Activated CD4-positive, alpha-beta memory T cell treated with anti-CD3 and anti-CD28 coated beads for 36 hours (primary cell): ENCODE data around the gene MPP2. TPM values are rescaled to one million over a fixed set of nuclear protein-coding genes. Genes with fewer than 3 reads are reported as not detected.
"Not testable (repeated sequence)": the region's sequence is repeated elsewhere in the genome, so short reads cannot be mapped to it uniquely, and the experiment has no call there.

Source experiments
- CTCF ChIA-PET: fragments of 350-600 bp; sonication (Branson Sonifier 250); formaldehyde crosslinking; loops from one replicate; lab custom pipeline; 2021; ENCODE audit warnings: antibody characterized with exemption, inconsistent platforms; lab: Charles Lee
- POLR2A ChIA-PET: fragments of 350-600 bp; sonication (Branson Sonifier 250); formaldehyde crosslinking; loops from one replicate; lab custom pipeline; 2021; ENCODE audit warnings: antibody characterized with exemption; lab: Charles Lee
- DNase-seq: peaks from one replicate; pipeline ENCODE4 v3.0.0-alpha.2; 2020
- H3K27ac Mint-ChIP-seq: one replicate; pipeline ENCODE4 v1.8.0; 2021; ENCODE audit warnings: mixed read lengths
- H3K27me3 Mint-ChIP-seq: one replicate; pipeline ENCODE4 v1.8.0; 2021; ENCODE audit warnings: mixed read lengths
- H3K36me3 Mint-ChIP-seq: one replicate; pipeline ENCODE4 v1.8.0; 2021; ENCODE audit warnings: mixed read lengths
- H3K4me1 Mint-ChIP-seq: one replicate; pipeline ENCODE4 v1.8.0; 2021; ENCODE audit warnings: low read depth, mixed read lengths
- H3K4me3 Mint-ChIP-seq: one replicate; pipeline ENCODE4 v1.8.0; 2021; ENCODE audit warnings: mild to moderate bottlenecking, mixed read lengths
- H3K9me3 Mint-ChIP-seq: one replicate; pipeline ENCODE4 v1.8.0; 2021; ENCODE audit warnings: mixed read lengths
- intact Hi-C: fragments of 100-400 bp; cut with micrococcal nuclease; formaldehyde crosslinking; loops from one replicate; pipeline ENCODE4 v1.15.1; 2023
- total RNA-seq, 2 experiments: library from RNA; stranded (reverse); gene quantifications; one replicate each; pipeline ENCODE4 v1.2.3, GENCODE V29; 2021

MPP2 gene
- total RNA-seq, 2 experiments from 2014 or later: 1.8 to 2.0 TPM

DNA sequence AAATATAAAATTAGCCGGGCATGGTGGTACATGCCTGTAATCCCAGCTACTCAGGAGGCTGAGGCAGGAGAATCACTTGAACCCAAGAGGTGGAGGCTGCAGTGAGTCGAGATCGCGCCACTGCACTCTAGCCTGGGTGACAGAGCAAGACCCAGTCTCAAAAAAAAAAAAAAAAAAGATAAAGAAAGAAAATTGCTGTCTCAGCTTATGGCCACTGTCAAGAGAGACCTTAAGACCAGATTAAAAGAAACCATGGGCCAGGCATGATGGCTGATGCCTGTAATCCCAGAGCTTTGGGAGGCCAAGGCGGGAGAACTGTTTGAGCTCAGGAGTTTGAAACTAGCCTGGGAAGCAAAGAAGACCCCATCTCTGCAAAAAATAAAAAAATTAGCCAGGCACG is 38.3 kb downstream of the MPP2 start:
- CTCF ChIA-PET: interaction anchor here (2.8 to 4.8 kb wide), 2 partner anchors 10 to 23 kb away, joined by 8 to 32 read pairs; partner anchors contain the start of gene CD300LG
- POLR2A ChIA-PET: not testable (repeated sequence)
- peaks cover 15% of the 10 kb centered on the region for H3K27me3 Mint-ChIP-seq

DNA sequence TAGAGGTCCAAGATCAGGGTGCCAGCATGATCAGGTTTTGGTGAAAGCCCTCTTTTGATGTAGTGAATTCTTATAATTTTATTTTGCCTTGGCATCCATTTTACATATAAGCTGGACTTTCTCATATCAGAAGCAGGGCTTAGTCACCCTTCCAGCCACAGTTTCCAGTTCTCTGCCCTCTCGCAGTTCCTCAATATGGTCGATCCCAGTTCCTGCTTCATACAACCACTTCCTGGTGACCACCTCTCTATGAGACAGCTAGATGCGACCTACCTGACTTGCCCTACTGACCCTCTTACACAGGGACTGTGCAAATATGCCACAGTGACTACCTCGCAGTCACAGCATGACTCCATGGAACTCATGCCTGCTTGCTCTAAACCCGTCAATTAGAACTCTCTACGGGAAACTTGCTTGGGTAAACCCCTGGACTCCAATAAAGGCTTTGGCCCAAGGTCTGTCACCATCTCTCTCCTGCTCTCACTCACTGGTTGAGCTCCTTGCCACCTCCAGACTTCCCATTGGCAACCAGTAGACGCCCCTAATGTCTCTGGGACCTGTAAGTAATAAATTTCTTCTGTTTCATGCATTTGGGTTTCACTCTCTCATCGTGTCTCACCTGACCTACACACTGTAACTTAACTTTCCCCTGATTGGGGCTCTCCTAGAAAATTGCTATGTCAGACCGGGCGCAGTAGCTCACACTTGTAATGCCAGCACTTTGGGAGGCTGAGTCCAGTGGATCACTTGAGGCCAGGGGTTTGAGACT is 38.9 kb downstream of the MPP2 start:
- Mint-ChIP-seq H3K27me3 (peaks cover 15% of the 10 kb centered on the region), H3K36me3 (peaks cover 3% of the 10 kb centered on the region), H3K4me3 (no peak overlapping the region), H3K4me1 (no peaks in the 10 kb centered on the region), H3K27ac (no peak overlapping the region), H3K9me3 (peaks cover 2% of the 10 kb centered on the region)
- CTCF ChIA-PET: interaction anchor here (1.7 to 4.8 kb wide), 3 partner anchors 11 to 41 kb away, joined by 5 to 32 read pairs (median 8); partner anchors contain the start of gene CD300LG
- POLR2A ChIA-PET: no interaction called here
- intact Hi-C loops: no loop called here
- DNase-seq: no peak

More for the DNA sequence above, 38.3 kb downstream of the MPP2 start:
- H3K9me3 Mint-ChIP-seq, intact Hi-C loops, H3K4me3 Mint-ChIP-seq, H3K36me3 Mint-ChIP-seq, H3K4me1 Mint-ChIP-seq, DNase-seq, H3K27ac Mint-ChIP-seq: not testable (repeated sequence)

DNA sequence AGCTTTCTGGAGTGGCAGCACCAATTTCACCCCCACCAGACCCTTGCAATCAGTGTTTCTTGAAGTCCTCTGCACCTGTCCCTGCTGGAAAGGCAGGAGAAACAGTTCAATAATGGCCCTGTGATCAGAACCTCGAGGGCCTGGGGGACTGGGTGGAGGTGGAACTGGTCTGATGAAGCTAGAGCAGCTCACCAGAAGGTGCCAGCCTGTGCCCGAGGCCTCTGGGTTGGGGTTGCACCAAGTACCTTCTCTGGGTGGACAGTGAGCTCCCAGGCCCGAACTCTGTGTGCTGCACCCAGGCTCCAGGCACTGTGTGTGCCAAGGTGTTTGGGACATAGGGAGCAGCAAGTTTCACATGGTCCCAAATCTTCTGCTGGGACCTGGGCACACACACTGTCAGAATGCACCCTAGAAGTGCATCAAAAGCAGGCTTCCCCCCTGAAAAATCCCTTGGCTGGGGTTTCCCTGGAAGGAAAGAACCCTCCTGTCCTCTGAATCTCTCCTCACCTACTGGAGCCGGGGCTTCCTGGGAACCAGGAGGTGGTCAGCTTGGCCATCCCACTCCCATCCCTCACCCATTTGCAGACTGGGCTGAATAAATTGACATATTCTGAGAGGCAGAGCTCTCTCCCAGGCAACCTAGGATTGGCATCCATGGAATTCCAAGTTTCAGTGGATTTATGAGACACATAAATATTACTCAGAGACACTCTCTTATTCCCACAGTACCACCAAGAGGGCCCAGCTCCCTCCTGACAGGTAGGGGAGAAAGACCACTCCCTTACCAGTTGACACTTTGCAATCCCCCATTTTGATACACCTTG is 43.0 kb downstream of the MPP2 start:
- Mint-ChIP-seq H3K27ac (no peak overlapping the region), H3K9me3 (peaks cover 2% of the 10 kb centered on the region), H3K4me3 (no peak overlapping the region), H3K27me3 (peaks cover 8% of the 10 kb centered on the region), H3K4me1 (no peaks in the 10 kb centered on the region), H3K36me3 (peaks cover 3% of the 10 kb centered on the region)
- DNase-seq: no peak
- intact Hi-C loops: no loop called here
- CTCF ChIA-PET: interaction anchor here (1.3 kb wide), 1 partner anchor 14 kb away, joined by 4 read pairs; no protein-coding TSS in a partner anchor
- POLR2A ChIA-PET: no interaction called here

GRCh38 chr17:43861960-43862359 is 45.4 kb downstream of the MPP2 start:
- no peak for DNase-seq
- Mint-ChIP-seq H3K4me1 (no peaks in the 10 kb centered on the region), H3K27ac (no peak overlapping the region), H3K36me3 (no peaks in the 10 kb centered on the region), H3K27me3 (peaks cover 4% of the 10 kb centered on the region), H3K4me3 (no peak overlapping the region), H3K9me3 (no peaks in the 10 kb centered on the region)
- POLR2A ChIA-PET: no interaction called here
- intact Hi-C loops: no loop called here
- CTCF ChIA-PET: interaction anchor here (1.5 to 2.2 kb wide), 2 partner anchors 16 kb away, joined by 4 to 9 read pairs; no protein-coding TSS in a partner anchor

DNA sequence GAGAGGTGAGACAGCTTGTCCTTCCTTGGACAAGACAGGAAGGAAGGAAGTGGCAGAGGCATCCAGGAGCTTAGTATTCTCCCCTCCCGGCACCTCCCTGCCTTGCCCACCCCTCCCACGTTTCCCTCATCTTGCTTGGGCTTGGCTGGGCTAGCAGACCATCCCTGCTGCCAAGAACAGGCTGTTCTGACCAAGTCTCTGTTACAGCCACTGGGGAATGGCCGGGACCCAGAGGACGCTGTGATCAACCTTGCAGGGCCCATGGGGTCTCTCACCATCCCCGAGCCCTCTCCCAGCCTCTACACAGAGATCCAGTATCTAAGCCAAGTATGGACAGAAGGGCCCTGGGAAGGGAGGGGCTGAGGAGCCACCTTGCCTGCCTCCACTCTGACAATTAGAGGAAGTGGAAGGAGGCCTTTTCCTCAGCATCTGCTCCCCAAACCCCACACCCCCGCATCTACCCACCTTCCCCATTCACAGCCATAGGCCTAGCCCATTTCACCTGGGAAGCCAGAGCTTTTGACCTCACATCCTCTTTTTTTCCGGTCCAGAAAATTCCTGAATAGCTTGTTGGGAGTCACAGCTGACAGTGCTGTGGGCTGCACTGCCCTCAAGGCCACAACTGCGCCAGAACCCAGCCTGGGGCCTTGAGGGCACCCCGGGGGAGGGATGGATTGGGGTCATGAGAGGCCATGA is 46.3 kb downstream of the MPP2 start:
- CTCF ChIA-PET: interaction anchor here (0.6 to 2.2 kb wide), 4 partner anchors 17 to 279 kb away, joined by 3 to 9 read pairs (median 6); no protein-coding TSS in a partner anchor
- intact Hi-C loops: no loop called here
- POLR2A ChIA-PET: no interaction called here
- Mint-ChIP-seq H3K9me3 (no peaks in the 10 kb centered on the region), H3K36me3 (no peaks in the 10 kb centered on the region), H3K4me3 (no peak overlapping the region), H3K27me3 (peaks cover 5% of the 10 kb centered on the region), H3K4me1 (no peaks in the 10 kb centered on the region), H3K27ac (no peak overlapping the region)
- DNase-seq: no peak

DNA sequence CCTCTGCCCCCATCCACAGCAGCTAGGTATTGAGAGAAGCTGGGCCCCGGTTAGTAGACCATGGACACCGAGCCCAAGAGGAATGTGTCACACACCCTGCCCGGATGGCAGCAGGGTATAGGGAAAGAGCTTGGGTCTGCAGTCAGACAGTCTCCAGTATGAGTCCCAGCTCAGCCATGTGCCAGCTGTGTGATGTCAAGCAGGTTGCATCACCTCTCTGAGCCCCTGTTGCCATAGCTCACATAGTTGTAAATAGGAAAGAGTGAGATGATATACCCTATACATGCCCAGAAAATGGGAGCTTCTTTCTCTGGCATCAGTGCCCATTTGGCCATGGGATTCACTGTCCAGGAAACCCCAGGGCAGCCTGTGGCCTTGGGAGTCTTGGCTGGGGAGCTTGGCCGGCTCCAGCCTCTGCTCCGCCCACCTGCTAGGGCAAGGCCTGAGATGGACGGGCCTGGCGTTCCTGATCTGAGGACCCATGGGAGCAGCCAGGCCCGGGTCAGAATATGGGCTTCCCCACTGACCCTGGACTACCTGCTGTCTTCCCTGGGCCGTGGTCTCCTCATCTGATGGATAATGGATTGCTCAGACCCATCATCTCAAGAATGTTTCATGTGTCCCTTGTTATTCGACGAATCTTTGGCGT is 47.1 kb downstream of the MPP2 start:
- H3K36me3 Mint-ChIP-seq: no peaks in the 10 kb centered on the region
- CTCF ChIA-PET: interaction anchor here (0.9 to 2.2 kb wide), 3 partner anchors 18 to 100 kb away, joined by 3 to 9 read pairs (median 5); no protein-coding TSS in a partner anchor
- H3K4me3 Mint-ChIP-seq: no peak overlapping the region
- no peak overlapping the region for H3K27ac Mint-ChIP-seq
- intact Hi-C loops: no loop called here
- peaks cover 5% of the 10 kb centered on the region for H3K27me3 Mint-ChIP-seq
- DNase-seq: no peak
- H3K4me1 Mint-ChIP-seq: no peaks in the 10 kb centered on the region
- POLR2A ChIA-PET: no interaction called here
- H3K9me3 Mint-ChIP-seq: no peaks in the 10 kb centered on the region

- Mint-ChIP-seq H3K4me1 (no peaks in the 10 kb centered on the region), H3K27me3 (peaks cover 5% of the 10 kb centered on the region), H3K27ac (no peak overlapping the region), H3K9me3 (no peaks in the 10 kb centered on the region), H3K36me3 (no peaks in the 10 kb centered on the region), H3K4me3 (no peak overlapping the region)
- intact Hi-C loops: no loop called here
- DNase-seq: no peak
- CTCF ChIA-PET: interaction anchor here (2.5 kb wide), 1 partner anchor 12 kb away, joined by 9 read pairs; no protein-coding TSS in a partner anchor
- POLR2A ChIA-PET: no interaction called here
Observed at GRCh38 chr17:43857957-43858600, 49.3 kb downstream of the MPP2 start.

DNA sequence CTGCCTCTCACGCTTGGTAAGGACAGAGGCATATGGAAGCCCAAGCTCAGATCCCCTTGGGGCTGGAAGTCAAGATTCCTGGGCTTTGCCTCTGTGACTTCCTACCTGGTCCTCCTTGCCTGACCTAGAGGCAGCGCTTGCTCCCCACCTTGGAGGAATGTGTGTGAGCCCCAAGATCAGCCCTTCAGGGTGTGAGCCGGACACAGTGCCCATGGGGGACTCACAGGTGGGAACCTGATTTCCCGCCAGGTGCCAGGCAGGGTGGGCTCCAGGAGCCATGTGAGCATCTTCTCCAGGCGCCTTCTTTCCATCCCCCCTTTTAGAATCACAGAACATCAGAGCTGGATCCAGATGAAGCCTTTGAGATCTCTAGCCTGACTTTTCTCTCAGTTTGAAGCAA is 50.2 kb downstream of the MPP2 start:
- no peak for DNase-seq
- no peaks in the 10 kb centered on the region for H3K4me1 Mint-ChIP-seq
- POLR2A ChIA-PET: no interaction called here
- intact Hi-C loops: no loop called here
- no peak overlapping the region for H3K4me3 Mint-ChIP-seq
- H3K27ac Mint-ChIP-seq: no peak overlapping the region
- H3K36me3 Mint-ChIP-seq: no peaks in the 10 kb centered on the region
- peaks cover 7% of the 10 kb centered on the region for H3K27me3 Mint-ChIP-seq
- CTCF ChIA-PET: interaction anchor here (2.5 kb wide), 1 partner anchor 11 kb away, joined by 9 read pairs; no protein-coding TSS in a partner anchor
- H3K9me3 Mint-ChIP-seq: no peaks in the 10 kb centered on the region

DNA sequence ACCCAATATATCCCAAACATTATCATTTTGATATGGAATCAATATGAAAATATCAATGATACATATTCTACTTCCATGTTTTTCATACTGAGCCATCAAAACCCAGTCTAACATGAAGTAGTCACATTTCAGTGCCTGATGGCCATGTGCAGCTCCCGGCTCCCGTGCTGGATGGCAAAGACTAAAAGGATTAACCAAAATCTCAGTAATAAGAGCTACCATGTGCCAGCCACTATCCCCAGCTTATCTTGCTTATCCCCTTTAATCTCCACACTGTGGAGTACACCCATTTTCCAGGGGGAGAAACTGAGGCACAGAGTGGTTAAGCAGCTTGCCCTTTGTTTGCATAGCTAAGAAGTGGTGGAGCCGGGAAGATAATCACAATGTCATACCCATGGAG is 51.2 kb downstream of the MPP2 start:
- Mint-ChIP-seq H3K27ac (no peak overlapping the region), H3K9me3 (no peaks in the 10 kb centered on the region), H3K27me3 (peaks cover 10% of the 10 kb centered on the region), H3K4me3 (no peak overlapping the region), H3K4me1 (no peaks in the 10 kb centered on the region), H3K36me3 (no peaks in the 10 kb centered on the region)
- CTCF ChIA-PET: interaction anchor here (1.3 to 2.5 kb wide), 2 partner anchors 10 to 24 kb away, joined by 4 to 9 read pairs; no protein-coding TSS in a partner anchor
- DNase-seq: no peak
- intact Hi-C loops: no loop called here
- POLR2A ChIA-PET: no interaction called here

DNA sequence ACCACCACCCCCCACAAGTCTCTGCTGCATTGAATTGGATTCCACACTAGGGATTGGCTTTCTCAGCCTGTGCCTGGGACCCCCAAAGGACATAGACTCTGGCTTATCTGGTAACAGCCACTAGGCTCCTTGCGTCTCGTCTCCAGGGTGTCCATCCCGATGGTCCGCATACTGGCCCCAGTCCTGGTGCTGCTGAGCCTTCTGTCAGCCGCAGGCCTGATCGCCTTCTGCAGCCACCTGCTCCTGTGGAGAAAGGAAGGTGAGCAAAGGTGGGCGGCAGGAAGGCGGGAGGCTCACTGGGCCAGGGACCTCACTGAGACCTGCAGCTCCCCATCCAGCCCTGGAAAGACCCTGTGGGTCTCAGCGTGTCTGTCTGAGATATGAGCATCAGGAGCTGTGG is 52.3 kb downstream of the MPP2 start:
- no peaks in the 10 kb centered on the region for H3K36me3 Mint-ChIP-seq
- ChIA-PET POLR2A (no interaction called here), CTCF (interaction anchor here (1.3 kb wide), 1 partner anchor 25 kb away, joined by 4 read pairs; no protein-coding TSS in a partner anchor)
- H3K4me3 Mint-ChIP-seq: no peak overlapping the region
- no peaks in the 10 kb centered on the region for H3K9me3 Mint-ChIP-seq
- H3K27me3 Mint-ChIP-seq: peaks cover 10% of the 10 kb centered on the region
- no peak for DNase-seq
- intact Hi-C loops: no loop called here
- H3K4me1 Mint-ChIP-seq: no peaks in the 10 kb centered on the region
- no peak overlapping the region for H3K27ac Mint-ChIP-seq

- no peak overlapping the region for H3K4me3 Mint-ChIP-seq
- DNase-seq: no peak
Observed at GRCh38 chr17:43854498-43854897, 52.8 kb downstream of the MPP2 start.

More at GRCh38 chr17:43854498-43854897, 52.8 kb downstream of the MPP2 start:
- no peaks in the 10 kb centered on the region for H3K9me3 Mint-ChIP-seq
- intact Hi-C loops: no loop called here
- no peaks in the 10 kb centered on the region for H3K4me1 Mint-ChIP-seq
- no peak overlapping the region for H3K27ac Mint-ChIP-seq
- peaks cover 13% of the 10 kb centered on the region for H3K27me3 Mint-ChIP-seq
- no peaks in the 10 kb centered on the region for H3K36me3 Mint-ChIP-seq
- ChIA-PET CTCF (no interaction called here), POLR2A (no interaction called here)
